Activated CD8-positive, alpha-beta T cell treated with anti-CD3 and anti-CD28 coated beads for 36 hours (primary cell): ENCODE data around the gene CABLES1. TPM values are rescaled to one million over a fixed set of nuclear protein-coding genes. Genes with fewer than 3 reads are reported as not detected.
"Not testable (repeated sequence)": the region's sequence is repeated elsewhere in the genome, so short reads cannot be mapped to it uniquely, and the experiment has no call there.

ENCODE experiments used
- ATAC-seq: fragments of 200-7000 bp; cut with Tn5 transposase; one replicate; pipeline ENCODE4 v1.10.0; 2021; ENCODE audit warnings: mild to moderate bottlenecking, moderate library complexity
- CTCF ChIA-PET: fragments of 350-600 bp; sonication (Branson Sonifier 250); formaldehyde crosslinking; loops from one replicate; lab custom pipeline; 2021; ENCODE audit warnings: antibody characterized with exemption; lab: Charles Lee
- POLR2A ChIA-PET: fragments of 350-600 bp; sonication (Branson Sonifier 250); formaldehyde crosslinking; loops from one replicate; lab custom pipeline; 2021; ENCODE audit warnings: antibody characterized with exemption; lab: Charles Lee
- DNase-seq: peaks from one replicate; pipeline ENCODE4 v3.0.0-alpha.2; 2020
- H3K27ac Mint-ChIP-seq: one replicate; pipeline ENCODE4 v1.8.0; 2021; ENCODE audit warnings: mild to moderate bottlenecking, mixed read lengths
- H3K27me3 Mint-ChIP-seq: one replicate; pipeline ENCODE4 v1.8.0; 2021; ENCODE audit warnings: mixed read lengths
- H3K36me3 Mint-ChIP-seq: one replicate; pipeline ENCODE4 v1.8.0; 2021; ENCODE audit warnings: low read depth, mixed read lengths
- H3K4me1 Mint-ChIP-seq: one replicate; pipeline ENCODE4 v1.8.0; 2021; ENCODE audit warnings: low read depth, mixed read lengths
- H3K4me3 Mint-ChIP-seq: one replicate; pipeline ENCODE4 v1.8.0; 2021; ENCODE audit warnings: mild to moderate bottlenecking, moderate library complexity, mixed read lengths
- H3K9me3 Mint-ChIP-seq: one replicate; pipeline ENCODE4 v1.8.0; 2021; ENCODE audit warnings: mixed read lengths
- CTCF ChIP-seq: fragments of 200-600 bp; IDR thresholded peaks from one replicate; pipeline ENCODE4 v1.8.0; 2022; ENCODE audit warnings: antibody characterized with exemption, mild to moderate bottlenecking
- intact Hi-C: fragments of 100-400 bp; cut with micrococcal nuclease; formaldehyde crosslinking; loops from one replicate; pipeline ENCODE4 v1.10.0; 2022
- total RNA-seq, 2 experiments: library from RNA; stranded (reverse); gene quantifications; one replicate each; pipeline ENCODE4 v1.2.3, GENCODE V29; 2021

Gene CABLES1
- total RNA-seq, 2 experiments from 2014 or later, result 1.8 to 2.0 TPM

GRCh38 chr18:23092121-23092520 lies 43.2 kb upstream of the CABLES1 start:
- POLR2A ChIA-PET, result interaction anchor here (0.8 kb wide), 1 partner anchor 504 kb away, joined by 3 read pairs; no protein-coding TSS in a partner anchor
- TF ChIP-seq CTCF, result no peak
- no peak overlapping the region for H3K4me3 Mint-ChIP-seq
- no peaks in the 10 kb centered on the region for H3K9me3 Mint-ChIP-seq
- DNase-seq (no peak), ATAC-seq (no peak)
- no peak overlapping the region for H3K27ac Mint-ChIP-seq
- no peaks in the 10 kb centered on the region for H3K36me3 Mint-ChIP-seq
- intact Hi-C loops, result no loop called here
- CTCF ChIA-PET, result interaction anchor here (1.2 kb wide), 2 partner anchors 34 to 40 kb away, joined by 3 to 4 read pairs; no protein-coding TSS in a partner anchor
- H3K4me1 Mint-ChIP-seq, result peaks cover 5% of the 10 kb centered on the region
- H3K27me3 Mint-ChIP-seq, result peaks cover 2% of the 10 kb centered on the region

- intact Hi-C loops, H3K4me1 Mint-ChIP-seq, H3K36me3 Mint-ChIP-seq, DNase-seq, POLR2A ChIA-PET, ATAC-seq, H3K27me3 Mint-ChIP-seq, H3K9me3 Mint-ChIP-seq, H3K27ac Mint-ChIP-seq, CTCF ChIA-PET, H3K4me3 Mint-ChIP-seq: not testable (repeated sequence)
These were observed 42.2 kb upstream of the CABLES1 start for GRCh38 chr18:23093130-23093529.

DNA sequence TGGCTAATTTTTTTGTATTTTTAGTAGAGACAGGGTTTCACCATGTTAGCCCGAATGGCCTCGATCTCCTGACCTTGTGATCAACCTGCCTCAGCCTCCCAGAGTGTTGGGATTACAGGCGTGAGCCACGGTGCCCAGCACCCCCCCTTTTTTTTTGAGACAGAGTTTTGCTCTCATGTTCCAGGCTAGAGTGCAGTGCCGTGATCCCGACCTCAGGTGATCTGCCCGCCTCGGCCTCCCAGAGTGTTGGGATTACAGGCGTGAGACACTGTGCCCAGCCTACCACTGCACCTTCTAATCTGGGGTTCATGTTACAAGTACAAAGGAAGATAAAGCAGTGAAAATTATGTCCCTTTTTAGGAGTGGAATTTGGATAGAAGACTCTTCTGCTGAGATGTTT lies 41.5 kb upstream of the CABLES1 start:
- H3K4me3 Mint-ChIP-seq, result no peak overlapping the region
- POLR2A ChIA-PET, result no interaction called here
- H3K27me3 Mint-ChIP-seq, result peaks cover 2% of the 10 kb centered on the region
- no peak for TF ChIP-seq CTCF
- ATAC-seq (no peak), DNase-seq (no peak)
- H3K4me1 Mint-ChIP-seq, result peaks cover 5% of the 10 kb centered on the region
- intact Hi-C loops, result no loop called here
- no peaks in the 10 kb centered on the region for H3K36me3 Mint-ChIP-seq
- no peak overlapping the region for H3K27ac Mint-ChIP-seq
- H3K9me3 Mint-ChIP-seq, result no peaks in the 10 kb centered on the region
- CTCF ChIA-PET, result no interaction called here

- Mint-ChIP-seq H3K4me3 (no peak overlapping the region), H3K36me3 (no peaks in the 10 kb centered on the region), H3K27ac (no peak overlapping the region), H3K27me3 (peaks cover 2% of the 10 kb centered on the region), H3K9me3 (no peaks in the 10 kb centered on the region), H3K4me1 (peaks cover 5% of the 10 kb centered on the region)
- ATAC-seq (no peak), DNase-seq (no peak)
- intact Hi-C loops, result no loop called here
- no peak for TF ChIP-seq CTCF
- ChIA-PET POLR2A (no interaction called here), CTCF (interaction anchor here (1.0 kb wide), 1 partner anchor 18 kb away, joined by 3 read pairs; no protein-coding TSS in a partner anchor)
These were observed 40.7 kb upstream of the CABLES1 start for GRCh38 chr18:23094411-23095190.

DNA sequence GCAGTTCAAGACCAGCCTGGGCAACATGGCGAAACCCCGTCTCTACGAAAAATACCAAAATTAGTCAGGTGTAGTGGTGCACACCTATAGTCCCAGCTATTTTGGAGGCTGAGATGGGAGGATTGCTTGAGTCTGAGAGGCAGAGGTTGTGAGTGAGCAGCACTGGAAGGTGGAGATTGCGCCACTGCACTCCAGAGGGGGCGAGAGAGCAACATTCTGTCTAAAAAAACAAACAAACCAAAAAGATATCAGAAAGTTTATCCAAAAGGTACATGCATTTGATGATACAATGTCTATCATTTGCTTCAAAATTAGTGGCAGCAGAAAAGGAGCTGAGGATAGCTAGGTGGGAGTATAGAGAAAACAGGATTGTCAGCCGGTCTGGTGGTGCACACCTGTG lies 39.8 kb upstream of the CABLES1 start:
- TF ChIP-seq CTCF, result no peak
- DNase-seq, result no peak
- Mint-ChIP-seq H3K27me3 (peaks cover 2% of the 10 kb centered on the region), H3K27ac (no peak overlapping the region), H3K9me3 (no peaks in the 10 kb centered on the region), H3K4me1 (peaks cover 5% of the 10 kb centered on the region), H3K36me3 (no peaks in the 10 kb centered on the region), H3K4me3 (no peak overlapping the region)
- no peak for ATAC-seq
- ChIA-PET POLR2A (no interaction called here), CTCF (interaction anchor here (1.0 kb wide), 1 partner anchor 19 kb away, joined by 3 read pairs; no protein-coding TSS in a partner anchor)
- intact Hi-C loops, result no loop called here

DNA sequence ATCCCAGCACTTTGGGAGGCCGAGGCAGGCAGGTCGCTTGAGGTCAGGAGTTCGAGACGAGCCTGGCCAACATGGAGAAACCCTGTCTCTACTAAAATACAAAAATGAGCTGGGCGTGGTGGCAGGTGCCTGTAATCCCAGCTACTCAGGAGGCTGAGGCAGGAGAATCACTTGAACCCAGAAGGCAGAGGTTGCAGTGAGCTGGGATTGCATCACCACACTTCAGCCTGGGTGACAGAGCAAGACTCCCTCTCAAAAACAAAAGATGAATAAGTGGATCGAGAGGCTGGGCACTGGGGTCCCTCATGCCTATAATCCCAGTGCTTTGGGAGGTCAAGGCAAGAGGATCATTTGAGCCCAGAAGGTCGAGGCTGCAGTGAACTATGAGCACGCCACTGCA lies 38.3 kb upstream of the CABLES1 start:
- H3K9me3 Mint-ChIP-seq, H3K27ac Mint-ChIP-seq, H3K36me3 Mint-ChIP-seq, DNase-seq, POLR2A ChIA-PET, CTCF ChIA-PET, H3K4me3 Mint-ChIP-seq, H3K27me3 Mint-ChIP-seq, intact Hi-C loops, H3K4me1 Mint-ChIP-seq, ATAC-seq: not testable (repeated sequence)
